Endothelial cell of hepatic sinusoid (primary cell): ENCODE results near the gene TNFRSF18.

Source experiments
- in situ Hi-C: cut with HindIII; loops from 2 replicates; pipeline ENCODE4 v1.10.0; 2017; ENCODE audit warnings: low sequenced_read_pairs

TNFRSF18 gene

GRCh38 chr1:1240822-1241587 lies 34.6 kb upstream of the TNFRSF18 start:
- in situ Hi-C loops = no loop called here

- in situ Hi-C loops = no loop called here
Observed at GRCh38 chr1:1240348-1240732, 33.9 kb upstream of the TNFRSF18 start.

DNA sequence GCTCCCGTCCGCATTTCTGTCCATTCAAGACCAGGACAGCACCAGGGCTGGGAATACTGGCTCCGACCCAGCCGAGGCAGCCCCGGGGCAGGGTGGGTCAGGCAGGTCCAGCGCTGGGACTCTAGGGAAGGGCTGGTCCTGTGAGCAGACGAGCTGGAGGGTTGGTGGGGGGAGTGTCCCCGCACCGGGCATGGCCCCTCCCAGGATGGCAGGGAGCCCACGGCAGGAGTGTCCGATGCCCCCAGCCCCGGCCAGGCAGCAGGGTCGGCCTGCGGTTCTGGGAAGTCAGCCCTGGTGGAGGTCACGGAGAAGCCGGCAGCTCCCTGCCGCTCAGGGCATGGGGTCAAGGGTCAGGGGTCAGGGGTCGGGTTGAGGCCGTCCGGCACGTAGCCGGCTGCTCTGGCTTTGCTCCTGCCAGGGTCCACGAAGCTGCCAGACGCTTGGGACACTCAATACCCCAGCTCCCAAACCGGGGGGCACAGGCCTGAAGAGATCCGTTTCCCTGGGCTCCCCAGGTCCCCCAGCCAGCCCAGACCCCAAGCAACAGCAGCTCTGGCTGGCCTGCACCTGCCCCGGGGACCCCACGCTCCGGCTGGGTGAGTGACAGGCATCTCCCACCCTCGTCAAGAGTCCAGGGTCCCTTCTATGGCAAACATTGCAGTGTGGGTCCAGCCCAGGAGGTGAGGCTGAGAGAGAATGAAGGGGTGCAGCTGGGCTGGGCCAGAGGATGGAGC lies 33.4 kb upstream of the TNFRSF18 start:
- in situ Hi-C loops = no loop called here

DNA sequence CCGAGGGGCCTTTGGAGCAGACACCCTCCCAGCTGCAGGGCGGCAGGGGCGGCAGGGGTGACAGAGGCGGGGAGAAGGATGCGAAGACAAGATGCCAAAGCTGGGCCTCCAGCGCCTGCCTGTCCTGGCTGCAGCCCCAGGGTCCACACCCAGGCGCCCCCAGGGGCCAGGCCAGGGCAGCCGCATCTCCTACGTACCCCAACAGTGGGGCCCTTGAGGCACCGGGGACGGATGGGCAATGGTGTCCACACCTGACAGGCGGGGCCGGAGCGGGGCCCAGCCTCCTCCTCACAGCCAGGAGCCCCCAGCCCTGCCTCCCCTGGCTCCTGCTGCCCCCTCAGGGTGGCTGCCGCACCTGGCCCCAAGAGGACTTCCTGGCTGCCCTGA lies 32.8 kb upstream of the TNFRSF18 start:
- in situ Hi-C loops = no loop called here

- in situ Hi-C loops = no loop called here
Observed at GRCh38 chr1:1238702-1239178, 32.3 kb upstream of the TNFRSF18 start.

DNA sequence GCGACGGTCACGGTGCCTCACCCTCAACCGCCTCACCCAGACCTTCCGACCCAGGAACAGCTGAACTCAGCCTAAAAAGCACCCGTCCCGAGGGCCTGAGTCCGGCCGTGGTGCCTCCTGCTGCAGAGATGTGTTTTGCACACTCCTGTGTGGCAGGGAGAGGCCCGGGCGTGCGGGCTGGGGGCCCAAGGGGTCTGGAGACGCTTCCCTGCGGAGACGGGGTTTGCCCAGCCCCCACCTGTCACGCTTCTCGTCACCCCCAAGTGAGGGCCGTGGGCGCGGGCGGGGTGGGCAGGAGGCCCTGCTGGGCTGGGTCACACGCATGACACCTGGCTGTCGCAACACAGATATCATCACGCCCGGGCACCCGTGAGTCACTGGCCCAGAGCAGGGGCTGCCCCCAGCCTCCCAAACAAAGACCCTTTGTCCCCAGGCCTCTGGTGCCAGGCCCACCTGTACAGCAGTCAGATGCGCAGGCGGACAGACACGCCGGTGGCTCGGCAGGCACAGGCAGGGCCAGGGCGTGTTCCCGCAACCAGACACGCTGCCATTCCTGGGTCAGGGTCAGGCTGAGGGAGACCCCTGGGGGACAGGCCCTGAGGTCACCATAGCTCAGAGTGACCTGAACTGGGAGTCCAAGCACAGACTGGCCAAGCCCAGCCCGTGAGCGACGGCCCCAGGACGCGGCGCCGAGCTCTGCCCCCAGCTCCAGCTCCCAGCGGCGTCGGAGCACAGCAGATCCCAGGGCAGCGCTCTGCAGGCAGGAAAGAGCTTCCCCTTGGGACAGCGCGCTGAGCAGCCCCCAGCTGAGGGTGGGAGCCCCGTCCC lies 31.7 kb upstream of the TNFRSF18 start:
- in situ Hi-C loops = no loop called here

- in situ Hi-C loops = no loop called here
Observed at GRCh38 chr1:1236945-1237873, 30.8 kb upstream of the TNFRSF18 start.

- in situ Hi-C loops = no loop called here
Observed at GRCh38 chr1:1236176-1236763, 29.9 kb upstream of the TNFRSF18 start.

DNA sequence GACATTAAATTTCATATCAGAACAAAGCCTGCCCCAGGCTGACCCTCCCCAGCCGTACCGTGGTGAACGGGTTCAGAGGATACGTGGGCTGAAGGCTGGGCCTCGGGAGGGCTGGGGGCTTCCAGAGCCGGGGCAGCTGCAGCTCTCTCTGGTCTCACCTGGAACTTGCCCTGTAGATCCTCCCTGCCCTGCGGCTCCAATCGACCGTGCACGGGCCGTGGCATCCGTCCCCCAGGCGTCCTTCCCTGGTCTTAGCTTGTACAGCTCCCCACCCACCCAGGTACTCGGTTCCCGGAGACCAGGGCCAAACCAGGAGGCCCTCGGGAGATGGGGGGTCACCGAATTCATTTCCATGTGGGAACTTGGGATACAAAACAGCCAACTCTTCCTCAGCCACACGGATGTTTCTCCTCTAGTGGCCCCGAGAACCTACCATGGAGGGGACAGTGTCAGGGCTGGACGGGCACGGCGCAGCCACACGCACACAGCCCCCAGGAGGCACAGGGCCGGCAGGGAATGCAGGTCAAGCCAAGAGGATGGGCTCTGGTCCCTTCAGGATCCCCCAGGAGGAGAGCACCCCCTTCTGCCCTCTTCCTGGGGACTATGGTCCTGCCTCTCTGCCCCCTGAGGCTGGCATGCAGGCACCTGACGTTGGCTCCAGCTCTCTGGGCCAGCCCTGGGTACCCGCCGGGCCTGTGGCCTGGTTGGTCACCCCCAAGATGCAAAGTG lies 28.8 kb upstream of the TNFRSF18 start:
- in situ Hi-C loops = no loop called here

DNA sequence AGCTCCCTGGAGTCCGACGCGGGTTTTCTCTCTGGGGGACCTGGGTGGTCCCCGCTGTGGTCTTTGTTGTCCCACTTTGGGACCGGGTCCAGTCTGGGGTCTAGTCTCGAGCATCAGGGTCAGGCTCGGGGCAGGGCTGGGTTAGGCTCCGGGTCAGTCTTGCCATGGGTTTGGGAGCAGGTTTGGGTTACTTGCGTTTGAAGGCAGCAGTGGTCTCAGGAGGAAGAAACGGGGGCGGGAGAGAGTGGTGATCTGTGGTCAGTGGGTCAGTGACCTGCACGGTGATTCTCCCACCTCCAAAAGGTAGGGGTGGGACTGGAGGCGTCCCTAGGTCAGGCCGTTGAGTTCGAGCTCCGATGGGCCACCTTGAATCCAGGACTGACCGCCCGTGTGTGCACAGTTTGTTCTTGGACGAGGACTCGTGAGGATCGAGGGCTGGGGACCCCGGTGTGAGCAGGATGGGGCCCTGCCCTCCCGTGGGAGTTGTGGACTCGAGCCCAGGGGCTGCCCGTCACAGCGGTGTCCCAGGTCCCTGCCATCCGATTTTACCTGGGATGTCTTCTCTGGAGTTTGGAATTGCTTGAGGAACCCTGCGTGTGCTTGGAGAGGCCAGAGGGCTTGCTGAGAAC lies 27.9 kb upstream of the TNFRSF18 start:
- in situ Hi-C loops = no loop called here

DNA sequence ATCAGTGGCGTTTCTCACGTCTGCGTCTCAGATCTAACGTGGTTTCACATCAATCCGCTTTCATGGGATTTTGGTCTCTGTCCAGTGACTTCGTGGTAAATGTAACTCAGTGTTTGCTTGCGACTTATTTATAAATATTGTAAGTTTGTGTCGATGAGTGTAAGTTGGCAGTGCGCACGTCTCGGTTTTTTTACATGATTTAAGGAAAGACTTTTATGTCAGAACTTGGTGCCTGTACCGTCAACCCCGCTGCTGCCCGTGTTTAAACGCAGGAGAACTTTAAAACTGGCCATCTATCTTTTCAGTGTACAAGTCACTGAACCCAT lies 27.1 kb upstream of the TNFRSF18 start:
- in situ Hi-C loops = no loop called here

GRCh38 chr1:1232796-1233566 lies 26.6 kb upstream of the TNFRSF18 start:
- in situ Hi-C loops = no loop called here

DNA sequence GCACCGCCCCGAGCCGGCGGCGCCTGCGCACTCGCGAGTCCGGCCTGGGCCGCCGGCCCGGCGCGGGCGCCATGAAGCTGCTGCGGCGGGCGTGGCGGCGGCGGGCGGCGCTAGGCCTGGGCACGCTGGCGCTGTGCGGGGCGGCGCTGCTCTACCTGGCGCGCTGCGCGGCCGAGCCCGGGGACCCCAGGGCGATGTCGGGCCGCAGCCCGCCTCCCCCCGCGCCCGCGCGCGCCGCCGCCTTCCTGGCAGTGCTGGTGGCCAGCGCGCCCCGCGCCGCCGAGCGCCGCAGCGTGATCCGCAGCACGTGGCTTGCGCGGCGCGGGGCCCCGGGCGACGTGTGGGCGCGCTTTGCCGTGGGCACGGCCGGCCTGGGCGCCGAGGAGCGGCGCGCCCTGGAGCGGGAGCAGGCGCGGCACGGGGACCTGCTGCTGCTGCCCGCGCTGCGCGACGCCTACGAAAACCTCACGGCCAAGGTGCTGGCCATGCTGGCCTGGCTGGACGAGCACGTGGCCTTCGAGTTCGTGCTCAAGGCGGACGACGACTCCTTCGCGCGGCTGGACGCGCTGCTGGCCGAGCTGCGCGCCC lies 25.9 kb upstream of the TNFRSF18 start, which contains the start of gene B3GALT6:
TSS of gene B3GALT6 (plus strand) at position 30 of the 588 bp plus-strand sequence. CDS start at position 72, 42 bp downstream.
- in situ Hi-C loops = no loop called here

GRCh38 chr1:1231400-1232207 lies 25.2 kb upstream of the TNFRSF18 start, which contains the start of gene SDF4:
Gene SDF4, minus strand, starts transcription at chr1:1232001. Its CDS starts 3,229 bp downstream, at chr1:1228772.
- in situ Hi-C loops = no loop called here

DNA sequence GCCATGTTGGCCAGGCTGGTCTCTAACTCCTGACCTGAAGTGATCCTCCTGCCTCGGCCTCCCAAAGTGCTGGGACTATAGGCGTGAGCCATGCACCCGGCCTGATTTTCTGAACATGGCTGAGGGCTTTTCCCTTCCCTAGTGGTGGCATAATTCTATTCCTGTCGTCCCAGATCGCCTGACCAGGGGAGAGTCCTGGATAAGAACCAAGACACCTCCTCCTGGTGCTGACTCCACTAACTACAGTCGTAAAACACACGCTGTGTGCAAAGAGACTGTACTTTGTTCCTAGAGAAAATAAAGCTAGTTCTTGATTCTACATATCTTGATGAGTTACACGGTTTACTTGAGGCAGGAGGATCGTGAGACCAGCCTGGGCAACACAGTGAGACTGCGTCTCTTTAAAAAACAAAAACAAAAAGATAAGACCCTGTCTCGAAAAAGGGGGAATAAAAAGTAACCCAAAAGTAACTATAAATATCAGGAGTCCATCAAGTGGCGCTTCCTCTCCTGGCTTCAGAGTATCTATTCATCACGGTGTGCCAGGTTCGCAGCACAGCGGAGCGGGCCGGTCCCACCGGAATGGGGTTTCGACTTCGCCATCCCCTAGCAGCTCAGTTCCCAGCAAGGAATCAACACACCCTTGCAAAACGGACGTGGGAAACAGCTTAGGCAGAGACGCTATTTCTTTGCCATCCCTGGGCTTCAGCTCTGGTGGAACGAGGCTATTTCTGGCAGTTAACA lies 24.4 kb upstream of the TNFRSF18 start:
- in situ Hi-C loops = no loop called here

DNA sequence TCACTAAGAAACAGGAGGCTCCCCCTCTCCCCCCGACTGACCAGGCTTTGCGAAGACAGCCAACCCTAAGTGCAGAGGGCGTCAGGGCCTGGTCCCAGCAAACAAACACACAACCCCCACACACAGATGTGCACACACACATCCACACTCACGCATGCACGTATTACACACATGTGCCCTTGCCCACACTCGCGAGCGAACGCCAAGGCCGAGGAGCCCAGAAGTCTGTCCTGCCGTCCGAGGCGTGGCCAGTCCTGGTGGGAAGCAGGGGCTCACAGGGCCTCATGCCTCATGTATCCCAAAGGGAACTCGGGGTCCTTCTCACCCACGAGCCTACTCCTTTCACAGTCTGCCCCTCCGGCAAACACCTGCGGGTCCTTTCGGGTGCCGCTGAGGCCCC lies 23.4 kb upstream of the TNFRSF18 start:
- in situ Hi-C loops = loop anchor here (5.0 kb wide), 1 partner anchor 72 kb away; no protein-coding TSS in a partner anchor
